NCI-H1048 (cell line): ENCODE results near the gene ATP13A3.

ENCODE experiments used
- DNase-seq: peaks from one replicate; lab custom pipeline; 2025; lab: John Stamatoyannopoulos, UW

ATP13A3 gene

GRCh38 chr3:194369522-194370279 lies 117.1 kb downstream of the ATP13A3 start, which contains the start of gene LRRC15:
LRRC15 (minus strand) TSS chr3:194369743; CDS start chr3:194361043, 8,700 bp downstream.
- DNase-seq = no peak

DNA sequence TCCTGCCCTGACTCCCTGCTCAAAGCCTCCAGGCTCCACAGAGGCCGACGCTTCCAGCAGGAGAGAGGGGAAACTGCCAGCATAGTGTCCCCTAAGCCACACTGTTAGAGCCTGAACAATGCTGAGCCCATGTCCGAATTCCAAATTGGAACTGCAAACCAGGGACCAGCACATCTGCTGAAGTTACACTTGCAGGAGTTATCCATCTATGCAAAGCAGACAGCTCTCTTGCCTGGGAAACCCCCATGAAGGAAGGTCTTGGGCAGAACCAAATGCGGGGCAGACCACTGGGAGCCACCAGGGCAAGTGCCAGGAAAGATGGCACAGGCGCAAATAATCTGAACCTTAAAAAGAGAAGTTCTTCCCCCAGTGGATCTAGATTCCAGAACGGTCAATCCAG lies 117.9 kb downstream of the ATP13A3 start:
- no peak for DNase-seq

- no peak for DNase-seq
Observed at GRCh38 chr3:194367992-194368841, 118.6 kb downstream of the ATP13A3 start.

DNA sequence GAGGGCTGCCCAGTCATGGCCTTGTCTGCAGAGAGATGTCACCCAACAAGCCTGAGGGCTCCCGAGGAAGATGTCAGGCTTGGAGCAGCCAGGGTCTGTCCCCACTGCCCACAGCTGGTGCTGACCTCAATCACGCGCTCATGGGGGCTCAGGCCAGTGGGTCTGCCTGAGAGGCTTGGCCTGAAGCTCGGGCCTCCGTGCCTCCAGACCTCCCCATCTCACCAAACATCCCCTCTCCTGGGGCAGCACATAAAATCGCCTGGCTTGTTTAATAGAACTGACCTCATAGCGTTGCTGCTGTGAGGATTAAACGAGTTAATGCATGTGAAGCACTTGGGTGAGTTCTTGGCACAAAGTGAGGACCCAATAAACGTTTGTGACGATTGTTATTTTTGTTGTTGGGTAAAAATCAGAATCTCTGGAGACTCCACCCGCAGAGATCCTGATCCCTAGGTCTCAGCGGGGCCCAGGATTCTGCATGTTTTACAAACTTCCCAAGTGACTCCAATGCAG lies 120.8 kb downstream of the ATP13A3 start:
- no peak for DNase-seq

DNA sequence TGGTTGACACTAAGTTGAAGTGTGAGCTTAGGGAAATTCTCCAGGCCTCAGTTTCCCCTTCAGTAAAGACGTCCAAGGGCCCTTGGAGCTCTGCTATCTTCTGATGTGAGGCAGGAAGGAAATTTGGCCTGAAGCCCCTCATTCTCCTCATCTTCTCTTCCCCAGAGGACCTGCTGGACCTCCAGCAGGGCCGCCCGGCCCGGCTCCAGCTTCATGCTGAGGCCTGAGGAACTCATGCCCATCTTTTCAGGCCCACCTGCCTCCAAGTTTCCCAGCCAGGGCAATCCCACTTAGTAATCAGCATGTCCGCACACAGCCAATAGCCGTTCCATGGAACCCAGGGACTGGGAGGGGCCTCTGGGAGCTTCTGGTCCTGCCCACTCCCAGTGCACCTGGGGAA lies 121.3 kb downstream of the ATP13A3 start:
- DNase-seq = no peak

GRCh38 chr3:194364652-194365434 lies 122.0 kb downstream of the ATP13A3 start:
- no peak for DNase-seq

DNA sequence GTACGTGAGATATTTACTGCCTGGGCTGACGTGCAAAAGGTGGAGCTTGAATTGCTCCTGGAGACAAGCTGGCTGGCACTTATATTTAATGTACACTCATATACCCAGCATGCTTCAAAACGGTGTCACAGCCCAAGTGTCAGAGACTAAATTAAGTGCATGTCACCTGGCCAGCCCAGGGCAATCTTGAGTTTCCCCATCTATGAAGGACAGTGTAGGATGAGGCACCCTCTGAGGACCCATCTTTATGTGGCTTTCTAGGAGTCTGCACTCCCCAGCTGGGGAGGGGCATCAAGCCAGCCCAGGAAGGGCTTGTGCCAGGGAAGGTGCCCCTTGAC lies 122.5 kb downstream of the ATP13A3 start:
- DNase-seq = no peak

- DNase-seq = no peak
Observed at GRCh38 chr3:194360568-194360967, 126.2 kb downstream of the ATP13A3 start.

DNA sequence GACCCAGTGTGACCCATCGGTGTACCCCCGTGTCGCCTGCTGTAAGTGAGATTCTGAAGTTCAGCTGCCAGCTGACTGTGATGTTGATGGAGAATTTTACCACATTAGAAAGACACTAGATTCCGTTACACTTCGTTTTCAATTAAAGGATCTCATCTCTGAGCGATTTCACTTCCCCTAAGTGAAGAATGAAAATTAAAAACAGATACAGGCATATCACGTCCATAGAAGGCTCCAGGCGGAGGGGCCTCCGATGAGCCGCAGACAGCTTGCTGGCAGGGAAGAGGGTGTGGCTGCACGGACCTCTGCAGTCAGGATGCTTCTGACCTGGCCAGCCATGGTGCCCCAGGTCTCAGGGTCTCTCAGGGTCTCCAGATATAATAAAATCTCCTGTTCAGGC lies 129.1 kb downstream of the ATP13A3 start:
- no peak for DNase-seq

GRCh38 chr3:194355379-194355778 lies 131.4 kb downstream of the ATP13A3 start:
- DNase-seq = no peak

DNA sequence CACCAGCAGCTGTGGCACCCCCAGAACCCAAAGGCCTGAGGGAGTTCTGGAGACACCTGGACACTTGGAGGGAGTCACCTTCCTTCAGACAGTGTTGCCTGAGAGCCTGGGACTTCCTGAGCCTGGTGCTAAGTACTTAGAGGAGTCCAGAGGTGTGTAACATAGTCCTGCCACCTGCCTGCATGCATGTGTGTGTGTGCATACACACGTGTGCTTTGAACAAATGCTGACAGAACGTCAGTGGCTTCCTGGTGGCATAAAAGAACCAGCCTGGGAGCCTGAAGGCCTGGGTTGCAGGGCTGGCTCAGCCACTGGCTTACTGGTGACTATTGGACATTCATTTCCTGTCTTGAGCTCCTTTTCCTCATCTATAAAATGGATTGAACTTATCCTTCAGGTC lies 132.5 kb downstream of the ATP13A3 start:
- no peak for DNase-seq
